HG03139 (cell line): ENCODE results near the gene ERCC6.
A peak's percentile ranks its signal among the peaks of the same experiment; 100 is the strongest.

Experiments used
- ATAC-seq: cut with Tn5 transposase; IDR thresholded peaks from one replicate; pipeline ENCODE4 v1.9.1; 2021; ENCODE audit not compliant: unreplicated experiment

Gene ERCC6

GRCh38 chr10:49549640-49550346 lies 10.9 kb upstream of the ERCC6 start:
- no peak for ATAC-seq

DNA sequence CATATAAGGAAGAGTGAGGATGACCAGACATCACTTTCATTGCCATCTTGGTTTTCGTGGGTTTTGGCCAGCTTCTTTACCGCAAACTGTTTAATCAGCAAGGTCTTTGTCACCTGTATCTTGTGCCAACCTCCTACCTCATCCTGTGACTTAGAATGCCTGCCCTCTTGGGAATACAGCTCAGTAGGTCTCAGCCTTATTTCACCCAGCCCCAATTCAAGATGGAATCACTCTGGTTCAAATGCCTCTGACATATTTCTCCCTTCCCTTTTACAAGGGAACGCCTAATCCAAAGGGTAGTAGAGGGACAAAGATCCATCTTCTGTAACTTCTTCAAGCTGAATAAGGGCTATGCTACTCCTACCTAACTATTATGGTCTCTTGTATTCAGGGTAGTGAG lies 4.7 kb upstream of the ERCC6 start:
- no peak for ATAC-seq

- no peak for ATAC-seq
These were observed 3.4 kb upstream of the ERCC6 start for GRCh38 chr10:49542353-49542752.

DNA sequence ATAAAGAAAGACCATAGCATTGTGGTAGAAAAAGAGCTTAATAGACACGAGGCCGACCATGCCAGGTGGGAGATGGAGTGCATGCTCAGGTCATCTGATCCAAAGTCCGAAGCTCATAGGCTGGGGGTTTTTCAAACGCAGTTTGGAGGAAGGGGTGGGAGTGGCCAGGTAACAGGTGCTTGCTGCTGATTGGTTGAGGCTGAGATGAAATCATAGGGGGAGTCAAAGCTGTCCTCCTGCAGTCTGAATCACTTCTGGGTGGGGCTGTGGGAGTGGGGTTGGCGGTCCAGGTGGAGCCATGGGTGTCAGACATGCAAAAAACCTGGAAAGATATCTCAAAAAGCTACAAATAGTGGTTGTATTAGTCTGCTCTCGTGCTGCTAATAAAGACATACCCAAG lies 2.8 kb upstream of the ERCC6 start:
- ATAC-seq = no peak

GRCh38 chr10:49540056-49540797 lies 1.3 kb upstream of the ERCC6 start:
- ATAC-seq = no peak

DNA sequence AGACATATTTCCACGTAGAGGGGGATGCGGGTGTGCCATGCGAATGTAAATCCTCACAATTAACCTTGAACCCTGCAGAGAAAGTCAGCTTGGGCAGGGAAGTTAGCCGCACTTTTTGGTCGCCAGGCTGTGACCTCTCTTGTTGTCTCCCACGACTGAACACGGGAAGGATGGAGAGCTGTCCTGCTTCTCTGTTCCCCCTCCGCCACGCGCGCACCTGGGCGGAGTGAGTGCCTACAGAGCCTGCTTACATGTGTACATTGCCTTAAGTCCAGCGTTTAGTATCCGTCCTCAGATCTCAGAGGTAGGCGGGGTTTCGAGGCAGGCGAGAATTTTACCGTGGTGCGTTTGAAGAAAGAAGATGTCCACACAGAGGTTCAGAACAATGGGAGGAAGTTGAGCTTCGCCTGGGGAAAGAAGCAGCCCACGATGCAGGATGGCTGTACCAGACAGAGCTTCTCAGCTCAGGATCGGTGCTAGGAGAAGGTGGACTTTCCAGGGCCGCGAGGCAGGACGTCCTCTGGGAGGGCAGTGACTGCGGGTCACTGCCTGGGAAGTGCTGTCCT lies 482 bp upstream of the ERCC6 start:
- peak; percentile 11 for ATAC-seq

- ATAC-seq = peak; percentile 41
These were observed 4.1 kb downstream of the ERCC6 start for GRCh38 chr10:49534670-49535381.

DNA sequence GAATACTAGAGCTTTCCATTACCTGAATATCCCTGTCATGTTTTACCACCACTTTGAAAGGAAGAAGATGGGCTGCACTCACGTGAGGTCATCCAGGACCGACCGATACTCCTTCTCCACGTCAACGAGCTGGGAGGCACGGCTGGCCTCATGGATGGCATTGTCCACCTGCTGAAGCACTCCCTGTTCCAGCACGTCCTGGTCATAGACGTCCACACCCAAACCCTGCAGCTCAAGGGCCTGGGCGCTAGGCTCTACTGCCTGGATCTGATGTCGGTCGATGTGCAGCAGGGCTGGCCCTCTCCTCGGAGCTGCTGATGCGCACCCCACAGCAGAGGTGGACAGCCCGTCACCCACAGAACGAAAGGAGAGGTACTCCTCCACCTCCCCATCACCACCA lies 6.5 kb downstream of the ERCC6 start:
- ATAC-seq = no peak

DNA sequence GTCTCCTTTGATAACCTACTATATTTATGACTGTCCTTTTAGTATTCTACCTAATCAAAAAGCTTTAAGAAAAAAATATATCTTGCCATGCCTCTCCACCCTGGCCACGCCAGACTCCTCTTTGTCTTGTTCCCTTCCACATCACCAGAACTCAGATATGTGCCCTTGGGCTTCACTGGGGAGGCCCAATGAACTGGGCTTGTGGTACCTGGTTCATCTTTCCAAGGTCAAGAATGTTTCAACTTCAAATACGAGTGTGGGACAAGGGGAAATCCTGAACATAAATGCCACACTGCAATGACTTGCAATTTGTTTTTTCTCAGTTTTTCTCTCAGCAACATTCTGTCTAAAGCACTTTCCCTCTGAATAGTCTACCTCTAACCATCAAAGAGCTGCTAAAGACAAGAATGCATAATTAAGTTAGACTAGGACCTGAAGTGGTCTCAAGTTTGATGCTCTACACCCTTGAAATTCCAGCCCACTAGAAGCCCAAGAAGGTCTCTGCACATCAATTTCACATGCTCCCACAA lies 9.9 kb downstream of the ERCC6 start:
- ATAC-seq = no peak

DNA sequence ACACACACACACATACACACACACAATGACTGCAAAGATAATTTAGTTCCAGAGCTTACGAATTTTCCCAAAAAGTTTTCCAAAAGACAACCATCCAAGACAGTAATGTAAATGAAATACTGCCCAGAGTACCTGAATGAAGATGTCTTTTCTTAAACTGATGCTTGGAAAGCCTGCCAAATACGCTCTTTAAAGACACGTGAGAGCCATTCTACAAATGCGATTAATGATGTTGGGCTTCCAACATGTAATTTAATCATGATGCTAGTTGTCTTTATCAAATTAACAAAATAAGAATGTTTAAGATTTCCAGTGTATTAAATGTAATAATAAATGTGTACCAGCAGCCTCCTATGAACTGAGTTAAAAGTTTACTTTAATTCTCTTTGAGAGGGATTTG lies 11.1 kb downstream of the ERCC6 start:
- no peak for ATAC-seq

- ATAC-seq = no peak
These were observed 11.9 kb downstream of the ERCC6 start for GRCh38 chr10:49527061-49527460.

- ATAC-seq = no peak
These were observed 12.3 kb downstream of the ERCC6 start for GRCh38 chr10:49526619-49527018.

DNA sequence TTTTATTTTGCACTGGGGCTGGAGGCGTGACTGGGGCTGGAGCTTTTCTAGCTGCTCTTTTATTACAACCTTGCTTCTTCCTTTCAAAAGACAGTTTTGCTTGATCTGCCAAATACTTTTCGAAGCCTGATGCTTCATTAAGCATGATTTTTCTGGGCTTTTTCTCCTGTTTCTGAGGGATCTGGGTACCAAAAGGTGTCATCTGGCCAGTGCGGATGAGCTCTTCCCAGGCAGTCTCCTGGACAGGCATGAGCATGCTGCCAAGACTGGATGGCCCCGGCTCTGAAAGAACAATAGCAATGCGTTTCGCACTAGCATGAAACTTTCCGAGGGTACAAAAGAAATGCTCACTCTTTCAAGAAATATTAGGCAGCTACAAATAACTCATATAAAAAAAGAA lies 14.4 kb downstream of the ERCC6 start:
- no peak for ATAC-seq

DNA sequence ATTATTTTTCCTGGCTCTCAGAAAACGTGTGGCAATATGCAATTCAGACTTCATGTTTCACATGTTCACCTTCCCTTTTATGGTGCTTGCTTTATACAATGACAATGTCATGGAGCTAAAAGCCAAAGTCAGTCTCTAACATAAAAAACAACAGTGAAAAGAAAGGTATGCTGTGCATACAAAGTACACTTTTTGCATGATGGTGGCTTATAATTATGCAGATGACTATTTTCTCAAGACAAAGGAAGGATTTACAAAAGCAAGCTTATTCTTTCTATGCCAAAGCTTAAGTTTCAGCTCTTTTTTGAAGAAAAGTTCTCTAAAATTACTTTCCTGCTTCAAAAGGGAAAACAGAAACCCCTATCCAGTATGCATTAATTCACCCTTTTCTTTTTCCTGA lies 15.6 kb downstream of the ERCC6 start:
- ATAC-seq = no peak

- ATAC-seq = no peak
These were observed 17.9 kb downstream of the ERCC6 start for GRCh38 chr10:49521062-49521461.

GRCh38 chr10:49520122-49520775 lies 18.7 kb downstream of the ERCC6 start:
- ATAC-seq = no peak

DNA sequence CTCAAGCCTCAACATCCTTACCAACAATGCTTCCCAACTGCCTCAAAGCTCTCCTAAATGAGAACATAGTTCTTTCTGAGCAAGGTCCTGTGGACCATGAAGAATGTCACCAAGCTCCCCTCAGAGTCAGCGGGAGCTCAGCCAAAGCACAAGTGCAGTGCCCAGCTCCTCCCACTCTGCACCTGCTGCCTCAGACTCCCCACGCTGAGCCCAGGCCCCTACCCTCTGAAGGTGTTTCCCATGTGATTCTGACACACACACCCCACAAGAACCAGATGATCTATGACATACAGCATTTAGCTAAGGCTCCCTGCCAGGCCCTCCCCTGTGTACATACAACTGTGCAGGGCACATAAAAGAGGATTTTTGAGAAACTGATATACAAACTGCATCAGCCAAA lies 19.2 kb downstream of the ERCC6 start:
- ATAC-seq = no peak

DNA sequence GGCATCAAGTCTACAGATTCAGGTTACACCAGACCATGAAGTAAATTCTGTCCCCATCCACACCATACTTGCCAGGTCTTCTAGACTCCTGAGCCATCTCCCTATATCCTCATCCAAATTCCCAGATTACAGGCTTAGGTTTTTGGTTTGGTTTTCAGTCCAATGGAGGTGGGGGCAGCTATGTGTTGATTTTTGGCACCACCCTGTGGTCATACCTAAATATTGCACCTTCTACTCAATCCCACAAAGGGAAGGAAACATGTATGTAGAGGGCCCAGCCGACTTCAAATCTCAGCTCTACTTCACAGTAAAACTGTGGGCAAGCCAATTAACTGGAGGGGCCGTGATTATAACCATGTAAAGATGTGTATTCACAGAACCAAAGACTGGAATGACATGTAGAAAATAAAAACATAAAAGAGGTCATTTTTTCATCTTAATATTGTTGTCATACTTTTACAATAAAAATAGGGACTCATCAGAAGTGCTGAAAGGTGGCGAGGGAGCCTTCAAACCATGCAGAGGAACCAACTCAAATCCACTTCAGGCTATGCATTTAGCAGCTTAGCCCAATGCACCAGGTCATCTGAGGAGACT lies 19.8 kb downstream of the ERCC6 start:
- no peak for ATAC-seq

- no peak for ATAC-seq
These were observed 20.4 kb downstream of the ERCC6 start for GRCh38 chr10:49518566-49518965.

DNA sequence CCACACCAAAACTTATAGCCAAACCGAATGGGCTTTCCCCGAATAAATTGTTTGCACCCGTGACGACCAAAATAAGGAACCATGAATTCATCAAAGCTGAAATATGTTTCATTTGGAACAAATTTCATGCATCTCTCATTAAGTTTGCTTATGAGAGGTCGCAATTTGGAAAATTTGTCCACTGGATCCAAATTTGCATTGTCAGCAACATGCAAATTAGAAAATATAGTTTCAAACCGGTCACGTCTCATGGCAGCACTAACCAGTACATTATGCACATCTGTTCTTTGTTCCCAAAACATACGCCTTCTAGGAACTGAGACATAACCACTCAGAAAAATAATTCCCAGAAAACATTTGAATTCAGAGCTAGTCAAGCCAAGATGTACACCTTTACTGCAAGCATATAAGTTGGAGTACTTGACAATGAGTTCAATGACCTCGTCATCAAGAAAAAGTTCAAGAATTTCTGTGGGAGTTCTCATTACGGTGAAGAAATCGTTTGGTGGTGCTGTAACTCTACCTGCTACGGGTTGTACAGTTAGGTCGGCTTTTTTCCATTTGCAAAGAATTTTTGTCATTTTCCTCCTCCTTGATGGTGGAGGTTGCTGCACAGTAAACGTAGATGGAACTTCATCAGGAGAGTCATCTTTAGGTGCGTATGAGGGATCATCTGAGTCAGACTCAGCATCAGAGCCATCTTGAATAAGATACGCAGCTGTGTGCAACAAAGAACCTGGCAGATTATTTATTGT lies 22.5 kb downstream of the ERCC6 start:
- ATAC-seq = no peak
